Measurements from ENCODE around the gene SPAG16.

GRCh38 chr2:214277880-214278279 lies 993.6 kb downstream of the SPAG16 start:
- no peak for TF ChIP-seq POLR2A (IDR thresholded peaks at IDR 0.05)
- no peak for TF ChIP-seq POLR2AphosphoS5 (IDR thresholded peaks at IDR 0.05)
- no peak for TF ChIP-seq CTCF (IDR thresholded peaks at IDR 0.05)

All from prostate gland (tissue), 2 donors.